GM12878 (cell line): ENCODE results near the gene DPP4.

Experiments used
- CREB1 ChIP-seq: IDR thresholded peaks from 2 replicates; pipeline ENCODE4 v1.6.1; 2012; ENCODE audit warnings: low read depth, mild to moderate bottlenecking, inconsistent platforms
- HCFC1 ChIP-seq: fragments of 150-350 bp; IDR thresholded peaks from 2 replicates; pipeline ENCODE4 v1.6.1; 2014; ENCODE audit warnings: low read length
- HDGF ChIP-seq: fragments of 450-650 bp; IDR thresholded peaks from 2 replicates; pipeline ENCODE4 v1.6.1; 2016; ENCODE audit warnings: antibody characterized with exemption
- NKRF ChIP-seq: fragments of 450-650 bp; conservative IDR thresholded peaks from 2 replicates; pipeline ENCODE4 v1.6.1; 2017; ENCODE audit warnings: mild to moderate bottlenecking, moderate library complexity
- RCOR1 ChIP-seq: conservative IDR thresholded peaks from 2 replicates; pipeline ENCODE4 v1.6.1; 2012; ENCODE audit warnings: low read depth, low read length, improper control_type of control experiment
- SP1 ChIP-seq: IDR thresholded peaks from one replicate; pipeline ENCODE4 v1.6.1; 2011; ENCODE audit warnings: low read depth, low read length

DNA sequence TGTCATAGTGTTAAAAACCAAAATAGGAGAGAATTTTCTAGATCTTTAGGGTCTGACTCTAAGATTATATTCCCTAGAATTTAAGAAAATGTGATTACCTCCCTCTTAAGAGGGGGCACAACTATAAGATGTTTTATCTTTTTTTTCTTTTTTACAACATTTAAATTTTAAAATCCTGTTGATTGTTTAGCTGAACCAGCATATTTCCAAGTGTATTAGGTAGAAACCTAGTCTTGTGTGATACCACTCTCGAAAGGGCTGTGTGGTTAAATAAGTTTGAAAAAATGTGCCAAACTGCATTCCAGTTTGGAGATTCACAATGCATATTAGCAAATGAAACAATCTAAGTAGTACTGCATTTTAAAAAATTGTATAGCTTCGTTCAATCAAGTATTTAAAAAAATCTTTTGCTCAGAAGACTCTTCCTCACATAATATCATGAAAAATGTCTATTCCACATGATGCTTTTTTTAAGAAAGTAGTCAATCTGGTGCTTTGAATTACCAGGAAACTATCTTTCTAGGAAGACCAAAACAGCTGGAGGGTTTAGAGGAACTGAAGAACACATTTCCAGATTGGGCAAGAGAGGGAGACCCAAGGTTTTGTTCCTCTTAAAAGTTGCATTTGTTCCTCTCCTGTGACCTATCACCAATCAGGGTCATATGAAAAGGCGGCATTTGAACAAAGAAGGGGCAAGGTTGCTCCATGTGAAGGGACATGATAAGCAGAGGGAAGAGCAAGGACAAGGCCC, 98.8 kb downstream of the DPP4 start:
- TF ChIP-seq HDGF (no peak), SP1 (no peak), HCFC1 (no peak), CREB1 (no peak), NKRF (no peak), RCOR1 (no peak)
